SU-DHL-6 (cell line): ENCODE data around the gene PTPN21.

Source experiments
- CTCF ChIP-seq: fragments of 200-600 bp; sonication (generic); IDR thresholded peaks from one replicate; pipeline ENCODE4 v1.5.1; 2017; ENCODE audit warnings: antibody characterized with exemption, mild to moderate bottlenecking, low read length, moderate library complexity; ENCODE audit not compliant: insufficient read depth, poor library complexity, severe bottlenecking
- EZH2phosphoT487 ChIP-seq: fragments of 200-600 bp; sonication (generic), shearing (Covaris generic); conservative IDR thresholded peaks from 2 replicates; pipeline ENCODE4 v1.6.1; 2018; ENCODE audit warnings: mild to moderate bottlenecking, antibody characterized with exemption, low read length, moderate library complexity, mixed read lengths

GRCh38 chr14:88535813-88536212, 19.0 kb downstream of the PTPN21 start:
- TF ChIP-seq CTCF = no peak
- TF ChIP-seq EZH2phosphoT487 = no peak
